Esophagus squamous epithelium (tissue), 4 donors: ENCODE results near the gene UACA.

Experiments
- POLR2A ChIP-seq, 4 donors: fragments of 450-650 bp; IDR thresholded peaks; one replicate each; pipeline ENCODE4 v1.6.1; 2017; ENCODE audit warnings: antibody characterized with exemption in 4 of 4, mild to moderate bottlenecking in 4 of 4, moderate library complexity in 3 of 4
- TF ChIP-seq, protein P1 (sequence below), 6 experiments: fragments of 450-650 bp in 4 of 6; fragments of 200-600 bp in 2 of 6; sonication (generic) in 2 of 6; IDR thresholded peaks; one replicate each; pipeline ENCODE4 v1.5.1; 2016 to 2019; ENCODE audit warnings: antibody characterized with exemption in 6 of 6, mild to moderate bottlenecking in 4 of 6, moderate library complexity in 4 of 6

DNA sequence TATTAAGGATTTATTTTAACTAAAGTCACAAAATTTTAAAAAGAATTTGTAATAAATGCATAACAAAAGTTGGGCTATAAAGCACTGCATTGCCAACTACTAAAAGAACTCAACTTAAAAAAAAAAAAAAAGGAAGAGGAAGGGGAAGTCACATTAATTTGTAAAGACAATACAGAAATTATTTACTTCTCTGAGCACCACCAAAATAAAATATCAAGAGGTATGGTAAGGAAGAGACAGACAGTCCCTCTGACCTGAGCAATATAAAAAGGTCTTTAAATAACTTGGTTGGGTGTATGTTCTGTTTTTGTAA lies 83.5 kb downstream of the UACA start:
- TF ChIP-seq, protein P1, sequence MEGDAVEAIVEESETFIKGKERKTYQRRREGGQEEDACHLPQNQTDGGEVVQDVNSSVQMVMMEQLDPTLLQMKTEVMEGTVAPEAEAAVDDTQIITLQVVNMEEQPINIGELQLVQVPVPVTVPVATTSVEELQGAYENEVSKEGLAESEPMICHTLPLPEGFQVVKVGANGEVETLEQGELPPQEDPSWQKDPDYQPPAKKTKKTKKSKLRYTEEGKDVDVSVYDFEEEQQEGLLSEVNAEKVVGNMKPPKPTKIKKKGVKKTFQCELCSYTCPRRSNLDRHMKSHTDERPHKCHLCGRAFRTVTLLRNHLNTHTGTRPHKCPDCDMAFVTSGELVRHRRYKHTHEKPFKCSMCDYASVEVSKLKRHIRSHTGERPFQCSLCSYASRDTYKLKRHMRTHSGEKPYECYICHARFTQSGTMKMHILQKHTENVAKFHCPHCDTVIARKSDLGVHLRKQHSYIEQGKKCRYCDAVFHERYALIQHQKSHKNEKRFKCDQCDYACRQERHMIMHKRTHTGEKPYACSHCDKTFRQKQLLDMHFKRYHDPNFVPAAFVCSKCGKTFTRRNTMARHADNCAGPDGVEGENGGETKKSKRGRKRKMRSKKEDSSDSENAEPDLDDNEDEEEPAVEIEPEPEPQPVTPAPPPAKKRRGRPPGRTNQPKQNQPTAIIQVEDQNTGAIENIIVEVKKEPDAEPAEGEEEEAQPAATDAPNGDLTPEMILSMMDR (IDR thresholded peaks at IDR 0.05) = no peak
- no peak for TF ChIP-seq POLR2A (IDR thresholded peaks at IDR 0.05)
